ENCODE results near the gene LVRN. TPM values are rescaled to one million over a fixed set of nuclear protein-coding genes. Genes with fewer than 3 reads are reported as not detected.

Gene LVRN
- total and polyA plus RNA-seq, 2 of the 13 experiments (the other 11 are each of a cell fraction or from before 2014, with no cell fraction given): 0.09 to 0.20 TPM

- TF ChIP-seq ZGPAT (CRISPR knock-in tag; IDR thresholded peaks at IDR 0.05) (no peak), JDP2 (CRISPR knock-in tag; IDR thresholded peaks at IDR 0.05; ENCODE audit: borderline replicate concordance) (no peak), ZNF44 (CRISPR knock-in tag; IDR thresholded peaks at IDR 0.05) (no peak)
Measured at GRCh38 chr5:116025866-116026265, 63.6 kb downstream of the LVRN start (continued).

- no peaks in the 10 kb centered on the region for H3K4me1 ChIP-seq (ENCODE audit: insufficient read depth, low read length)
- peak within 1 kb of the TSS; percentile 25; the same call in 1 of the 2 replicates for H3K4me2 ChIP-seq (ENCODE audit: low read depth, low read length)
- no peak within 1 kb of the TSS for H3K9ac ChIP-seq (ENCODE audit: insufficient read depth, low read depth, low read length)
- H3K27ac ChIP-seq (ENCODE audit: extremely low read length, insufficient read depth, low read length): no peak within 1 kb of the TSS
- H3K27me3 ChIP-seq (ENCODE audit: control insufficient read depth in 1 of 2, insufficient read depth in 2 of 2, low read length in 2 of 2): peaks cover 0 to 8% of the 10 kb centered on the region in 2 experiments; a peak in 2 of 5 replicates
- no peaks in the 10 kb centered on the region for H3K36me3 ChIP-seq (replicated peaks in 1 of 2; ENCODE audit: control insufficient read depth in 1 of 2, insufficient read depth in 2 of 2, low read length in 2 of 2)
- H4K20me1 ChIP-seq (ENCODE audit: insufficient read depth, low read length): no peaks in the 10 kb centered on the region
- intact Hi-C loops (cut with micrococcal nuclease; ENCODE audit: unreplicated experiment) (no loop called here), in situ Hi-C loops (cut with HindIII; ENCODE audit: extremely low pct_ligation_motif_present, low pct_unique_long_range_greater_than_20kb) (no loop called here)
- H2AFZ ChIP-seq (ENCODE audit: low read length): no peak within 1 kb of the TSS
- DNase-seq (ENCODE audit: low spot score): peak; percentile 47
- no TSS peak for BruUV-seq (replicated peaks)
- H3K4me3 ChIP-seq (replicated peaks in 1 of 3; ENCODE audit: insufficient read depth in 1 of 3, low read depth in 2 of 3, low read length in 3 of 3): no peak within 1 kb of the TSS
- ATAC-seq: peak; percentile 89
- POLR2A ChIA-PET: no interaction called here
- H3K9me3 ChIP-seq (ENCODE audit: low read length): no peaks in the 10 kb centered on the region
- no peak for FAIRE-seq
- CTCF ChIA-PET (ENCODE audit: low intra/inter-chr PET ratio, low total read pairs): no interaction called here
- 6% methylated on average over 9 of the region's 9 CpGs for WGBS (ENCODE audit: low lambda C conversion rate)
- H3K79me2 ChIP-seq (ENCODE audit: insufficient read depth, low read length): no peaks in the 10 kb centered on the region
- TF ChIP-seq ZZZ3 (CRISPR knock-in tag; IDR thresholded peaks at IDR 0.05; ENCODE audit: borderline replicate concordance) (no peak), ETV5 (CRISPR knock-in tag; IDR thresholded peaks at IDR 0.05; ENCODE audit: borderline replicate concordance) (no peak), ZNF709 (CRISPR knock-in tag; IDR thresholded peaks at IDR 0.05) (no peak), ZSCAN21 (CRISPR knock-in tag; IDR thresholded peaks at IDR 0.05; ENCODE audit: borderline replicate concordance) (no peak), ATF4 (CRISPR knock-in tag; IDR thresholded peaks at IDR 0.05) (peak in 1 of 2 experiments; percentile 60; a peak in 1 of 4 replicates), NFRKB (IDR thresholded peaks at IDR 0.05) (no peak), SRSF9 (IDR thresholded peaks at IDR 0.05; ENCODE audit: borderline replicate concordance, insufficient read depth, low read depth, low read length, poor library complexity, severe bottlenecking) (no peak), PRPF4 (IDR thresholded peaks at IDR 0.05; ENCODE audit: low read depth, low read length, poor library complexity, severe bottlenecking) (no peak), CREB1 (IDR thresholded peaks at IDR 0.05) (peak; percentile 77), CREB1 (CRISPR knock-in tag; IDR thresholded peaks at IDR 0.05) (no peak), ZMAT5 (CRISPR knock-in tag; IDR thresholded peaks at IDR 0.05; ENCODE audit: borderline replicate concordance, low read depth) (no peak)
Measured at GRCh38 chr5:116032094-116032517, 69.8 kb downstream of the LVRN start, which contains the start of gene ARL14EPL. Gene ARL14EPL, plus strand, starts transcription at chr5:116032472. Its CDS starts 18,994 bp downstream, at chr5:116051466.
